ENCODE data around the gene MAP3K4.

MAP3K4 gene

DNA sequence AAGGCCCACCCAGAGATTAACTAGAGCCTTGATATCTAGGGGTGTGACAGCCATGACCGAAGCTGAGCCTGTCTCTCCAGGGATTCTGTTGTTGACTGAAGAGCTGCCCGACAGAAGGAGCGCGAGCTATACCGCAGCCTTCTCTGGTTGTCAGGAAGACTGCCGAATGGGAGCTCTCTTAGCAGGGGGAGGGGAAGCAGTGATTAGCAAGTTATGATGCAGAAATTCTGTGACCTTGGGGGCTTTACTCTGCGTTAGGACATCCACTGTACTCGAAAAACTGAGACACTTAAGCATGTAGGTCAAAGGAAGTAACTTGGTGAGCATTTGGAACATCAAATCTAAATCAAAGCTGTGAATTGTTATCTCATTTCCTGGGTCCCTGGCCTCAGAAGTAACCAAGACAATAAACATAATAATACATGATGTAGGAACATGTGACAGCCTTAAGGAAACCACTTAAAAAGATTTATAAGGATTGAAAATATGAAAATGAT is 84.7 kb downstream of the MAP3K4 start:
- H3K27ac ChIP-seq: no peak overlapping the region
- TF ChIP-seq, protein P1, sequence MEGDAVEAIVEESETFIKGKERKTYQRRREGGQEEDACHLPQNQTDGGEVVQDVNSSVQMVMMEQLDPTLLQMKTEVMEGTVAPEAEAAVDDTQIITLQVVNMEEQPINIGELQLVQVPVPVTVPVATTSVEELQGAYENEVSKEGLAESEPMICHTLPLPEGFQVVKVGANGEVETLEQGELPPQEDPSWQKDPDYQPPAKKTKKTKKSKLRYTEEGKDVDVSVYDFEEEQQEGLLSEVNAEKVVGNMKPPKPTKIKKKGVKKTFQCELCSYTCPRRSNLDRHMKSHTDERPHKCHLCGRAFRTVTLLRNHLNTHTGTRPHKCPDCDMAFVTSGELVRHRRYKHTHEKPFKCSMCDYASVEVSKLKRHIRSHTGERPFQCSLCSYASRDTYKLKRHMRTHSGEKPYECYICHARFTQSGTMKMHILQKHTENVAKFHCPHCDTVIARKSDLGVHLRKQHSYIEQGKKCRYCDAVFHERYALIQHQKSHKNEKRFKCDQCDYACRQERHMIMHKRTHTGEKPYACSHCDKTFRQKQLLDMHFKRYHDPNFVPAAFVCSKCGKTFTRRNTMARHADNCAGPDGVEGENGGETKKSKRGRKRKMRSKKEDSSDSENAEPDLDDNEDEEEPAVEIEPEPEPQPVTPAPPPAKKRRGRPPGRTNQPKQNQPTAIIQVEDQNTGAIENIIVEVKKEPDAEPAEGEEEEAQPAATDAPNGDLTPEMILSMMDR (conservative IDR thresholded peaks at IDR 0.05): no peak
- no peak for TF ChIP-seq ZFX (IDR thresholded peaks at IDR 0.05)

DNA sequence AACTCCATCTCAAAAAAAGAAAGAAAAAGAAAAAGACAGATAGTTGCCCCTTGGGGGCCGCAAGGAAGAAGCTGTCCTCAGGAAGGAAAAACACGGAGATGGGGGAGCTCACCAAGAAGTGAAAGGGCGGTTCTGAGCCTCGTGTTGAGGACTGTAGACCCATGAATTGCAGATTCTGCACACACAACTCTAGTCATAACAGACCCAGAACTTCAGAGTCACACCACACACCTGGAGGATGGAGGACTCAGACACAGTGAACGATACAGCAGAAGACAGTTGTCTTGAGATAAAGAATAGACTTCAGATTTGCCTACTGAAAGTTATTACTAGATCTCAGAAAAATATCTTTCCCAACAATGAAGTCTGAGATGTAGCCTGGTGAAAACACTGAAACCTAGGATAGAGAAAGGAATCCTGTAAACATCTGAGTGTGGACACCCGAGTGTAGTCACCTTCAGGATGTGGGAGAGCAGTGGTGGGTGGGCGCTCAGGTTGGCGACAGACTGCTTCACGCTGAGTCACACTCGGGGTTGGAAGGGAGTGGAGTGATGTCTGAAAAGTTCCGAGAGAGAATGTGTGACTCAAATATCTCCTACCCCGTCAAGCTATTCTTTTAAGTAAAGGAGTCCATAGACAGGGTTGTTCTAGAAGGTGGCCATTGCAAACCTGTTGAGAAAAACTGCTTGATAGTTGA is 88.1 kb downstream of the MAP3K4 start:
- H3K27ac ChIP-seq: no peak overlapping the region

DNA sequence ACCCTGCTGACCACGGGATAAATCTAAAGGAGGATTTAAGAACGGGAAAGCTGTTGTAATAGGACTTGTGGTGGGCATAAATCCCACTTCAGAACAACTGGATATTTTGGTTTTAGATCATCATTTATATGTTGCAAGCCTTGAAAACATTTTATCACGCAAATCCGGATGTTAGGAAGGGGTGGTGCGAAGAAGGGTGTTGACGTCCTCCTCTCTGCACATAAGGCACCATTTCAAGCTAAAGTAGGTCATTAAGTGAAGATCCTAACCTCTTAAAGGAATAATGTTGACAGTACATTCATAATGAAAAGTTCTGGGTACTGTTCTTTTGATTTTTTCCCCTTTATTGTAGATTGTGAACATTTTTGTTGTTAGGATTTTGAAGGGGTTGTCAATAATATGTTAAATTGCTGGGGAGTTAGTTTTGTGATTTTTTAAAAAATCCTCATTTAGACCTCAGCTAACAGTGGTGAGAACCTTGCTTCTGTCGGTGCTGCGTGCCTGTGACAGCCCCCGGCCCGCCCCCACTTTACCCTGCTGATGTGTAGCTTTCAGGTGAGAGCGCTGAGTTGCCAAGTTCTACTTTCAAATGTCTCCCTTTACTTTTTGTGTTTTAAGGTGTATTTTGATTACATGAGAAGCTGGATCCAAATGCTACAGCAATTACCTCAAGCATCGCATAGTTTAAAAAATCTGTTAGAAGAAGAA is 88.8 kb downstream of the MAP3K4 start:
- no peak overlapping the region for H3K27ac ChIP-seq
- TF ChIP-seq, protein P1 (conservative IDR thresholded peaks at IDR 0.05): no peak
- no peak for TF ChIP-seq ZFX (IDR thresholded peaks at IDR 0.05)

More for the DNA sequence above, 88.1 kb downstream of the MAP3K4 start:
- TF ChIP-seq, protein P1 (conservative IDR thresholded peaks at IDR 0.05): no peak
- no peak for TF ChIP-seq ZFX (IDR thresholded peaks at IDR 0.05)

DNA sequence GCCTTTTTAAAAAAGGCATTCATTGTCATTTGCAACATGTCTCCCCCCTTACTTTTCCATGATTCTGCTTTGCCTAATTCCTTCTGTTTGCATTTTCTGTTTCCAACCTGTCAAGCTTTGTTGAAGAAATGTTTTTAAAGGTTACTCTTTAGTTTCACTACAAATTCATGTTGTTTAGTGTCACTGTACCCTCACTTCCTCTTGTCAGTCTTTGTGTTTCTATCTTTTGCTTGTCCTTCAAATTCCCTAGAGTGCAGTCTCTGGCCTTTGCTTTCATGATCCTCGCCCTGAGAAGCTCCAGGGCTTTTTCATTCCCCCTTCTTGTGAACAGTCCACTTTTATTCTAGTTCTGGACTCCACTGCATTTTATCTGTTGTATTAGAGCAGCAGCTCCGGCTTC is 90.6 kb downstream of the MAP3K4 start:
- no peak overlapping the region for H3K27ac ChIP-seq
- TF ChIP-seq, protein P1 (conservative IDR thresholded peaks at IDR 0.05): no peak
- TF ChIP-seq ZFX (IDR thresholded peaks at IDR 0.05): no peak

DNA sequence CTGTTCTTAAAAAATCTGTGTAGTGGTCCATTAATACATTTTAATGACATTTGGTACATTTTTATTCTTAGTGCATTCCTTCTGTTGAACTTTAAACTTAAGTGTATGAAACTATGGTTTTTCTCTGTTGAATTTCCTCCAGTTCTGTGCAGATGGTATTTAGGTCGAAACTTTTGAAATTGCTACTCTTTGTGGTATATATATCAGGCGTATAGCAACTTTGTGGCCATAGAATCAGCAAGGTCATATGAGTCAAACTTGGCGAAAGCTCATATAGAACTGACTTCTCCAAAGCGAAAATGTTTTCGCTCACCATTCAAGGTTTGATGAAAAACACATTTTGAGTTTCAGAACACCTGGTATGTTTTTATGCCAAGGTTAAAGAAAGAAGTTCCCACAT is 93.7 kb downstream of the MAP3K4 start:
- no peak overlapping the region for H3K27ac ChIP-seq
- TF ChIP-seq, protein P1 (conservative IDR thresholded peaks at IDR 0.05): no peak

DNA sequence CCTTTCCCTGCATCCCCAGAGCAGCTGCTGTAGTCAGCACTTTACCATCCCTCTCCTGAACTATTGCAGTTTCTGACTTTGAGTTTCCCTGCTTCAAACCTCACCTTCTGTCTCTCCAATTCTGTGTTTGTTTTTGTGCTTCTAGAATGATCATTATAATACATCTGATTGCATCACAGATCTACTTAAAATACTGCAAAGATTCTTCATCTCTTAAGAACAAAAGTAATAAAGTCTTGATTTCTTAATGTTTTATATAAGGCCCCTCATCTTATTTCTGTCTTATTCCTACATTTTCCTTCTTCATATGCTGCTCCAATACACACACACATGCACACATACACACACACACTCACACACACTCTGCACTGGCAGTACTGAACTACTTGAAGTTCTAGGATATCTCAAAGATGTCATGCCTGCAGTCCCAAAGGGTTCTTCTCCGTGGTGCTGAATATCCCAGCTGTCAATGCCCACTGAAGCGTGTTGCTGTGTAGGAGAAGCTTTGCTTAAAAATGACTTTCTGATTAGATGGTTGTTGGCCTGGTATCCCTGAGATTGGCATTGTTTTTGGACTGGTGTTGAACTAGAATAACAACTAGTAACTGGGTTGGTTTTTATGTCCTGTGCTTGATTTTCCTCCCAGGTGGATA is 97.2 kb downstream of the MAP3K4 start:
- TF ChIP-seq ZFX (IDR thresholded peaks at IDR 0.05): no peak
- TF ChIP-seq, protein P1 (conservative IDR thresholded peaks at IDR 0.05): no peak
- no peak overlapping the region for H3K27ac ChIP-seq

DNA sequence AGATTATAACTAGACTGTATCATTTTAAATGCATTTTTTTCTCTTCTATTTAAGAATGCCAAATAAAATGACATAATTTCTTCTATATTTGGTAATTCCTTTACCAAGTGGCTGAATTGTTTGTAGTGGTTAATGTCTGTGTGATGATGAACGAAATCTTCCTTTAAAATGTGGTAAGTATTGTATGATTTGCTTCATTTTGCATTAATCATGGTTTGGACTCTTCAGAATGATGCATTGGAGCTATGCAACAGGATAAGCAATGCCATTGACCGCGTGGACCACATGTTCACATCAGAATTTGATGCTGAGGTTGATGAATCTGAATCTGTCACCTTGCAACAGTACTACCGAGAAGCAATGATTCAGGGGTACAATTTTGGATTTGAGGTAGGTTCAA is 99.6 kb downstream of the MAP3K4 start:
- H3K27ac ChIP-seq: no peak overlapping the region
- TF ChIP-seq ZFX (IDR thresholded peaks at IDR 0.05): no peak
- TF ChIP-seq, protein P1 (conservative IDR thresholded peaks at IDR 0.05): no peak
